Endodermal cell (in vitro differentiated cells): ENCODE results near the gene TOMM70. TPM values are rescaled to one million over a fixed set of nuclear protein-coding genes. Genes with fewer than 3 reads are reported as not detected.

Experiments
- DNase-seq: peaks from one replicate; pipeline ENCODE4 v3.0.0-alpha.2; 2017
- H3K27ac ChIP-seq: 2 replicates; pipeline ENCODE4 v1.5.1; 2013; ENCODE audit warnings: mild to moderate bottlenecking, low read depth, low read length, moderate library complexity
- H3K27me3 ChIP-seq: 2 replicates; pipeline ENCODE4 v1.6.1; 2013; ENCODE audit warnings: mild to moderate bottlenecking, low read length, moderate library complexity; ENCODE audit not compliant: insufficient read depth, control insufficient read depth, poor library complexity, severe bottlenecking
- H3K36me3 ChIP-seq: 2 replicates; pipeline ENCODE4 v1.7.0; 2013; ENCODE audit warnings: mild to moderate bottlenecking, low read length, moderate library complexity; ENCODE audit not compliant: control insufficient read depth, insufficient read depth
- H3K4me1 ChIP-seq: one replicate; pipeline ENCODE4 v1.7.0; 2013; ENCODE audit warnings: low read length; ENCODE audit not compliant: control insufficient read depth, insufficient read depth
- H3K4me3 ChIP-seq: 2 replicates; pipeline ENCODE4 v1.5.1; 2013; ENCODE audit warnings: mild to moderate bottlenecking, low read length, moderate library complexity
- H3K9ac ChIP-seq: 2 replicates; pipeline ENCODE4 v1.6.1; 2013; ENCODE audit warnings: mild to moderate bottlenecking, low read length, moderate library complexity; ENCODE audit not compliant: poor library complexity, severe bottlenecking; ENCODE audit errors: extremely low read depth
- H3K9me3 ChIP-seq: 2 replicates; pipeline ENCODE4 v1.6.1; 2013; ENCODE audit warnings: mild to moderate bottlenecking, low read length, moderate library complexity; ENCODE audit not compliant: control insufficient read depth
- H3K27ac Mint-ChIP-seq: 2 replicates; pipeline ENCODE4 v1.8.0; 2020; ENCODE audit warnings: mixed read lengths
- H3K27me3 Mint-ChIP-seq: 2 replicates; pipeline ENCODE4 v1.8.0; 2021; ENCODE audit warnings: mild to moderate bottlenecking, mixed read lengths; ENCODE audit not compliant: insufficient read depth
- H3K36me3 Mint-ChIP-seq: 2 replicates; pipeline ENCODE4 v1.8.0; 2020; ENCODE audit warnings: low read depth, mixed read lengths
- H3K4me1 Mint-ChIP-seq: 2 replicates; pipeline ENCODE4 v1.8.0; 2020; ENCODE audit warnings: mixed read lengths
- H3K4me3 Mint-ChIP-seq: 2 replicates; pipeline ENCODE4 v1.8.0; 2020; ENCODE audit warnings: mild to moderate bottlenecking, moderate library complexity, mixed read lengths
- H3K9me3 Mint-ChIP-seq: 2 replicates; pipeline ENCODE4 v1.8.0; 2020; ENCODE audit warnings: mild to moderate bottlenecking, mixed read lengths
- CTCF ChIP-seq: fragments of 200-600 bp; sonication (generic); conservative IDR thresholded peaks from 2 replicates; pipeline ENCODE4 v1.5.0; 2021; ENCODE audit warnings: antibody characterized with exemption, mild to moderate bottlenecking
- WGBS, 2 experiments: methylation state at CpG; one replicate each; pipeline versions ENCODE4 v1.1.5 to v1.1.7; 2013; ENCODE audit warnings: missing lambda C conversion rate in 2 of 2, mixed read lengths in 1 of 2; ENCODE audit not compliant: insufficient coverage in 1 of 2, insufficient read length in 1 of 2; 5-methylcytosine and 5-hydroxymethylcytosine counted together
- total RNA-seq, 2 donors: library from RNA; stranded (reverse); fragmentation: NEBNext Ultra II Directional in 1 of 2; extraction: Animal tissue kit (Norgen Biotek cat#: 25700) in 1 of 2; gene quantifications; 2 replicates in 1 of 2; 3 replicates in 1 of 2; pipeline ENCODE4 v1.2.1, GENCODE V29; 2021

Gene TOMM70
- total RNA-seq, 2 donors from 2014 or later, result 36.0 to 43.6 TPM

DNA sequence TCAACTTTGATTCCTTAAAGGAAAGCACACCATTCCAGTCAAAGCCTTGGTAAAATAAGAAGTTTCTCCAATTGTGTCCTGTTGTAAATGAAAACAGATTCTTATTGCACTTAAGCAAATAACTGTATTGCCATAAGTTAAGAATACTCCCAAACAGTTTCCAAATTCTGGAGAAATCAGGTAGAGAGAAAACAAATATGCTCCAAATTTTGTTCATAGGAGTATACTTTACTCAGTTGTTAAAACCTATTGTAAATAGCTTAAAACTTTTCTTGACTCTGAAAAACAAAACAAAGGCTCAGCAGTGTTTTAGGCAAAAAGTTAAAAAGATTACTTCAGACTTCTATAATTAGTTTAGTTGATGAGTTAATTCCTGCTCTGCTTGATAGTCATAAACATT, 42.8 kb upstream of the TOMM70 start:
- peaks cover 31% of the 10 kb centered on the region for H3K36me3 Mint-ChIP-seq
- peaks cover 7% of the 10 kb centered on the region for H3K4me1 Mint-ChIP-seq
- TF ChIP-seq CTCF, result no peak
- no peaks in the 10 kb centered on the region for H3K27me3 Mint-ChIP-seq
- H3K9me3 Mint-ChIP-seq, result peaks cover 66% of the 10 kb centered on the region
- Histone ChIP-seq H3K27ac (no peak overlapping the region), H3K9ac (no peak overlapping the region), H3K4me3 (peak overlapping the region; percentile 65), H3K36me3 (peaks cover 4% of the 10 kb centered on the region), H3K27me3 (no peaks in the 10 kb centered on the region), H3K9me3 (peaks cover 74% of the 10 kb centered on the region), H3K4me1 (no peaks in the 10 kb centered on the region)
- no peak overlapping the region for H3K4me3 Mint-ChIP-seq
- DNase-seq, result no peak
- no peak overlapping the region for H3K27ac Mint-ChIP-seq

- TF ChIP-seq CTCF, result no peak
- Mint-ChIP-seq H3K27me3 (no peaks in the 10 kb centered on the region), H3K4me3 (no peak overlapping the region), H3K4me1 (peaks cover 16% of the 10 kb centered on the region), H3K9me3 (peaks cover 41% of the 10 kb centered on the region), H3K36me3 (peaks cover 25% of the 10 kb centered on the region), H3K27ac (no peak overlapping the region)
- H3K4me3 ChIP-seq, result no peak overlapping the region
- H3K27ac ChIP-seq, result no peak overlapping the region
- peaks cover 9% of the 10 kb centered on the region for H3K36me3 ChIP-seq
- no peaks in the 10 kb centered on the region for H3K27me3 ChIP-seq
- WGBS, 2 experiments, result 96 to 100% methylated on average over 3 of the region's 3 CpGs
- H3K9me3 ChIP-seq, result peaks cover 54% of the 10 kb centered on the region
- no peaks in the 10 kb centered on the region for H3K4me1 ChIP-seq
- no peak for DNase-seq
- H3K9ac ChIP-seq, result no peak overlapping the region
Observed at GRCh38 chr3:100440895-100441294, 40.0 kb upstream of the TOMM70 start.

DNA sequence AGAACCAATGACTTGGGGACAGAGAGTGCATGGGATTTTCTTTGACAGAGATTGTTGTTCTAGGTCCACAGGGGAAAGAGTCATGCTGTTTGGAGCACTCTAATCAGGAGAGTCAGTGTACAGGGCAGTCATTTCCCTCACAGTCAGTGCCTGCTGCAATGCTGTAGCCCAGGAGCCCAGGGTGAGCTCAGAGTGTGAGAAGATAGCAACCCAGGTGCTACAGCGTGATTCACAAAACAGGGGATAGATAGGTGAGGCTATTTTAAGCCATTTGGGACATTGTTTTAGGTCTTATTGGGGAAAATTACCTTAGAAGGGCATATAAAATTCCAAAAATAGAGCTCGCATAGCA, 37.7 kb upstream of the TOMM70 start:
- DNase-seq, result no peak
- H3K27me3 Mint-ChIP-seq, result no peaks in the 10 kb centered on the region
- H3K4me1 ChIP-seq, result no peaks in the 10 kb centered on the region
- peaks cover 25% of the 10 kb centered on the region for H3K36me3 Mint-ChIP-seq
- H3K4me3 ChIP-seq, result no peak overlapping the region
- TF ChIP-seq CTCF, result no peak
- WGBS, 2 experiments, result 70 to 92% methylated on average over 2 of the region's 2 CpGs
- no peak overlapping the region for H3K4me3 Mint-ChIP-seq
- peaks cover 40% of the 10 kb centered on the region for H3K9me3 ChIP-seq
- no peak overlapping the region for H3K27ac Mint-ChIP-seq
- H3K9ac ChIP-seq, result no peak overlapping the region
- no peaks in the 10 kb centered on the region for H3K27me3 ChIP-seq
- peaks cover 34% of the 10 kb centered on the region for H3K9me3 Mint-ChIP-seq
- H3K27ac ChIP-seq, result no peak overlapping the region
- peaks cover 16% of the 10 kb centered on the region for H3K4me1 Mint-ChIP-seq
- peaks cover 5% of the 10 kb centered on the region for H3K36me3 ChIP-seq
